ENCODE results near the gene PCCA. TPM values are rescaled to one million over a fixed set of nuclear protein-coding genes. Genes with fewer than 3 reads are reported as not detected.

The PCCA gene
- total RNA-seq, 1 experiment from 2014 or later = 52.8 TPM

GRCh38 chr13:100560498-100561157 is 471.7 kb downstream of the PCCA start (continued):
- TF ChIP-seq ZBTB43 (CRISPR knock-in tag; IDR thresholded peaks at IDR 0.05) (no peak), NFATC4 (CRISPR knock-in tag; IDR thresholded peaks at IDR 0.05) (no peak), JUN (CRISPR knock-in tag; IDR thresholded peaks at IDR 0.05) (no peak), JAZF1 (CRISPR knock-in tag; IDR thresholded peaks at IDR 0.05) (no peak), ATF2 (CRISPR knock-in tag; IDR thresholded peaks at IDR 0.05; ENCODE audit: borderline replicate concordance, low read depth) (no peak)

DNA sequence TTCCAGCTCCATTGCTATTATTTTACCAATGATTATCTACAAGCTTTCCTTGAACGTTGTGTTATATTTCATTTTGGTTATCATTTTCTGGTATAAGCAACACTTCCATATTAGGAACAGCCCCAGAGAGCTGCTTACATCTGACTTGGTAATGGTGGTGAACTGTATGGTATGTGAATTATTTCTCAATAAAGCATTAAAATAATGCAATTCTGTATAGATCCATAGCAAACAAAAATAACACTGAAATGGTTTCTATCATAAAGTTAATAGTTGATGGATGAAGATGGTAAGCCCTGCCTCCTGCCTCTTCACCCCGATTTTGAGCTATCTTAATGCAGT is 472.2 kb downstream of the PCCA start:
- Mint-ChIP-seq H3K27ac (no peak overlapping the region), H3K4me1 (peaks cover 3% of the 10 kb centered on the region; the same call in 1 of the 2 replicates), H3K27me3 (ENCODE audit: low read depth) (no peaks in the 10 kb centered on the region; the same call in 1 of the 2 replicates), H3K4me3 (no peak overlapping the region), H3K9me3 (peaks cover 11% of the 10 kb centered on the region), H3K36me3 (peaks cover 7% of the 10 kb centered on the region)
- TF ChIP-seq SOX15 (CRISPR knock-in tag; IDR thresholded peaks at IDR 0.05) (no peak), EMX1 (CRISPR knock-in tag; IDR thresholded peaks at IDR 0.05) (no peak), ZNF671 (CRISPR knock-in tag; IDR thresholded peaks at IDR 0.05) (no peak), CBFB (CRISPR knock-in tag; IDR thresholded peaks at IDR 0.05; ENCODE audit: low read depth) (no peak), JAZF1 (CRISPR knock-in tag; IDR thresholded peaks at IDR 0.05) (no peak), TEAD1 (CRISPR knock-in tag; IDR thresholded peaks at IDR 0.05) (no peak), RORB (CRISPR knock-in tag; IDR thresholded peaks at IDR 0.05) (no peak), ATF3 (CRISPR knock-in tag; conservative IDR thresholded peaks at IDR 0.05) (no peak), ZNF425 (CRISPR knock-in tag; conservative IDR thresholded peaks at IDR 0.05) (no peak), MXD4 (CRISPR knock-in tag; IDR thresholded peaks at IDR 0.05; ENCODE audit: borderline replicate concordance) (no peak)
- TF ChIP-seq, protein P1, sequence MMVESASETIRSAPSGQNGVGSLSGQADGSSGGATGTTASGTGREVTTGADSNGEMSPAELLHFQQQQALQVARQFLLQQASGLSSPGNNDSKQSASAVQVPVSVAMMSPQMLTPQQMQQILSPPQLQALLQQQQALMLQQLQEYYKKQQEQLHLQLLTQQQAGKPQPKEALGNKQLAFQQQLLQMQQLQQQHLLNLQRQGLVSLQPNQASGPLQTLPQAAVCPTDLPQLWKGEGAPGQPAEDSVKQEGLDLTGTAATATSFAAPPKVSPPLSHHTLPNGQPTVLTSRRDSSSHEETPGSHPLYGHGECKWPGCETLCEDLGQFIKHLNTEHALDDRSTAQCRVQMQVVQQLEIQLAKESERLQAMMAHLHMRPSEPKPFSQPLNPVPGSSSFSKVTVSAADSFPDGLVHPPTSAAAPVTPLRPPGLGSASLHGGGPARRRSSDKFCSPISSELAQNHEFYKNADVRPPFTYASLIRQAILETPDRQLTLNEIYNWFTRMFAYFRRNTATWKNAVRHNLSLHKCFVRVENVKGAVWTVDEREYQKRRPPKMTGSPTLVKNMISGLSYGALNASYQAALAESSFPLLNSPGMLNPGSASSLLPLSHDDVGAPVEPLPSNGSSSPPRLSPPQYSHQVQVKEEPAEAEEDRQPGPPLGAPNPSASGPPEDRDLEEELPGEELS (CRISPR knock-in tag; IDR thresholded peaks at IDR 0.05) = no peak
- TF ChIP-seq, protein P2, sequence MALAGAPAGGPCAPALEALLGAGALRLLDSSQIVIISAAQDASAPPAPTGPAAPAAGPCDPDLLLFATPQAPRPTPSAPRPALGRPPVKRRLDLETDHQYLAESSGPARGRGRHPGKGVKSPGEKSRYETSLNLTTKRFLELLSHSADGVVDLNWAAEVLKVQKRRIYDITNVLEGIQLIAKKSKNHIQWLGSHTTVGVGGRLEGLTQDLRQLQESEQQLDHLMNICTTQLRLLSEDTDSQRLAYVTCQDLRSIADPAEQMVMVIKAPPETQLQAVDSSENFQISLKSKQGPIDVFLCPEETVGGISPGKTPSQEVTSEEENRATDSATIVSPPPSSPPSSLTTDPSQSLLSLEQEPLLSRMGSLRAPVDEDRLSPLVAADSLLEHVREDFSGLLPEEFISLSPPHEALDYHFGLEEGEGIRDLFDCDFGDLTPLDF (CRISPR knock-in tag; IDR thresholded peaks at IDR 0.05) = no peak
- TF ChIP-seq, protein P3, sequence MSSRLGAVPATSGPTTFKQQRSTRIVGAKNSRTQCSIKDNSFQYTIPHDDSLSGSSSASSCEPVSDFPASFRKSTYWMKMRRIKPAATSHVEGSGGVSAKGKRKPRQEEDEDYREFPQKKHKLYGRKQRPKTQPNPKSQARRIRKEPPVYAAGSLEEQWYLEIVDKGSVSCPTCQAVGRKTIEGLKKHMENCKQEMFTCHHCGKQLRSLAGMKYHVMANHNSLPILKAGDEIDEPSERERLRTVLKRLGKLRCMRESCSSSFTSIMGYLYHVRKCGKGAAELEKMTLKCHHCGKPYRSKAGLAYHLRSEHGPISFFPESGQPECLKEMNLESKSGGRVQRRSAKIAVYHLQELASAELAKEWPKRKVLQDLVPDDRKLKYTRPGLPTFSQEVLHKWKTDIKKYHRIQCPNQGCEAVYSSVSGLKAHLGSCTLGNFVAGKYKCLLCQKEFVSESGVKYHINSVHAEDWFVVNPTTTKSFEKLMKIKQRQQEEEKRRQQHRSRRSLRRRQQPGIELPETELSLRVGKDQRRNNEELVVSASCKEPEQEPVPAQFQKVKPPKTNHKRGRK (CRISPR knock-in tag; IDR thresholded peaks at IDR 0.05; ENCODE audit: borderline replicate concordance) = no peak
- CTCF ChIA-PET = interaction anchor here (0.8 to 3.2 kb wide), 2 partner anchors 13 to 34 kb away, joined by 3 to 24 read pairs; no protein-coding TSS in a partner anchor
- ATAC-seq (no peak), DNase-seq (ENCODE audit: low spot score) (no peak)
- POLR2A ChIA-PET = no interaction called here
